ENCODE measurements around the gene REPS1.

GRCh38 chr6:138975815-138976214, 12.2 kb downstream of the REPS1 start:
- TF ChIP-seq POLR2A (IDR thresholded peaks at IDR 0.05) (no peak), CTCF (IDR thresholded peaks at IDR 0.05) (no peak)
